ENCODE data around the gene RPL37. TPM values are rescaled to one million over a fixed set of nuclear protein-coding genes. Genes with fewer than 3 reads are reported as not detected.
"Not testable (repeated sequence)": the region's sequence is repeated elsewhere in the genome, so short reads cannot be mapped to it uniquely, and the experiment has no call there.

The RPL37 gene
- 1,013 TPM for total RNA-seq

DNA sequence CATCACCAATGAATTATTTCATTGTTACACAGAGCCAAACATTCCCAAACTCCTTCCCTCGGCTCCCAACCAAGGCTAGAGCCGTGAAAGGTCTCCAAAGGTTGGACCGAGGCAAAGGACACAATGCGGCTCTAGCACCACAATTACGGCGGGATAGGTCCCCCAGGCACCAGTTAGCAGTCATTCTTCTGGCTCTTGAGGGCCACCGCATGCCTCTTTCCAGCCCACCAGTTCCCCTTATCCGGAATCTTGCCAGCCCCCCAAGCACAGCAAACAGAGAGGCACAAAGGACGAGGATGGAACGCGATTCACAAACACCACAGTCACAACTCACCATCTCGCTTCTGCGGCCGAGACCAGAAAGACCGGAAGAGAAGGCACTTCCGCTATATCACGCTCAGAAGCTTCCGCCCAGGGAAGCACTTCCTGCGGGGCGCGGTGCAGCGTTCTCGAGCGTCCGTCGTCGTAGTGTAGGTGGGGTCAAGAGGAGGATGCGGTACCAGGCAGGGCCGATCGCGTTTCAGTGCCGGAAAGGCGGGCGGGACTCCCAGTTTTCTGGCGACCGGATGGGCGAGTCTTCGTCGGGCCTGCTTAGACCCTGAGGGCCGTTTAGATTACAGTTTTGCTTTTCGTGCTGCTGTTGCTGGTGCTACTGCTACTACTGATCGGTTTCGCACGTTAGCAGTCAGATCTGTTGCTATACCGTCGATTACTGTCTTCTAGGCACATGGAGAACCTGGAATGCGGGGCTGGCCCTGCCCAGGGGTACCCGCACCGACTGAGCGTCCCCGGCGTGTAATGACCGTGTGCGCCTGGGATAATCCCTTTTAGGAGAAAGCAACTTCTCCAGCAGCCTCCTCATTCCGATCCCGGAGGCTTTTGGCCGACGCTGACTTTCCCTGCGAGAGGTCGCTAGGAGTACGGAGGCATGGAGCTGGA, at the start of gene RPL37:
Gene RPL37 (minus strand): TSS at position 374 of the 939 bp plus-strand sequence. CDS start 37 bp downstream, at position 337.
- intact Hi-C loops (cut with DNase I): no loop called here
- ATAC-seq: peak; percentile 100
- DNase-seq (ENCODE audit: low spot score): peak; percentile 97

DNA sequence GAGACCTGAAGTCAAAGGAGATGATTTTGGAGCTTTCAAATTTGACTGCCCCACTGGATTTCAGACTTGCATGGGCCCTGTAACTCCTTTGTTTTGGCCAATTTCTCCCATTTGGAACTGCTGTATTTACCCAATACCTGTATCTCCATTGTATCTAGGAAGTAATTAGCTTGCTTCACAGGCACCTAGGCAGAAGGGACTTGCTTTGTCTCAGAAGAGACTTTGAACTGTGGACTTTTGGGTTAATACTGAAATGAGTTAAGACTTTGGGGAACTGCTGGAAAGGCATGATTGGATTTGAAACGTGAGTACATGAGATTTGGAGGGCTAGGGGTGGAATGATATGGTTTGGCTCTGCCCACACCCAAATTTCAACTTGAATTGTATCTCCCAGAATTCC, 48.0 kb upstream of the RPL37 start:
- DNase-seq (ENCODE audit: low spot score); ATAC-seq; intact Hi-C loops (cut with DNase I): not testable (repeated sequence)

DNA sequence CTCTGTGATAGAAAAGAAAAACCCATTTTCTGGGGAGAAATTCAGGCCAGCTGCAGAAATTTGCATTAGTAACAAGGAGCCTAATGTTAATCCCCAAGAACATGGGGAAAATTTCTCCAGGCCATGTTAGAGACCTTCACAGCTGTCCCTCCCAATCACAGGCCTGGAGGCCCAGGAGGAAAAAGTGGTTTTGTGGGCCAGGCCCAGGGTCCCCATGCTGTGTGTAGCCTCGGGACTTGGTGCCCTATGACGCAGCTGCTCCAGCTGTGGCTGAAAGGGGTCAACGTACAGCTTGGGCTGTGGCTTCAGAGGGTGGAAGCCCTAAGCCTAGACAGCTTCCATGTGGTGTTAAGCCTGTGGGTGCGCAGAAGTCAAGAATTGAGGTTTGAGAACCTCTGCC, 47.3 kb upstream of the RPL37 start:
- no peak for DNase-seq (ENCODE audit: low spot score)
- intact Hi-C loops (cut with DNase I): no loop called here

DNA sequence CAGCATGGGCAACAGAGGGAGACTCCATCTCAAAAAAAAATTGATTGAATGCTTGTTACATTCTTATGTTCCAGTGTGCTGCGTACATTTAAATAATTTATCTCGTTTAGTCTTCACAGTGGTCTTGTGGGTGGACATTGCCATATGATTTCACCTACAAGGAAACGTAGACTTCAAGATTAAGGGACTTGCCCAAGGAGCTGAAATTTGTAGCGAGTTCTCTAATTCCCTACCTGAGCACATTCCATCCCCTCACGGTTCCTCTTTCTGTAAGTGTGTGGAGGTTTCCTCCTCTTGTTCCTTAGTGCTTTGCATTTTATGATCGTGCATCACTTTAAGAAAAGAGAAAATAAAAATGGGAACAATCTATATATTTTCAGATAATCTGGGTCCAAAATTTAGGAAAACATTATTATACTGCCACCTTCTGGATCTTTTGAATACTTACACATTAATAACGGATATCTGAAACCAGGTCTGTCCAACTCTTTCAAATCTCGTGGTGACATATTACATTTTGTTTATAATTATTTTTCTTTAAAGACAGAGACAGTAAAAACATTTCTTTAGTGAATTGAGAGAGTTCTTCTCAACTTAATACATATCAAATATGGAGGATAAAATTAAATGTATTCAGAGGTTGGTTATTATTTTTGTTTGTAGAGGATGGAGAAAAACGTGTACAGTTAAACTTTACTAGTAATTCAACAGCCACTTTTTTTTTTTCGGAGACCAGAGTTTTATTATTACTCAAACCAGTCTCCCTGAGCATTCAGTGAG, 44.3 kb upstream of the RPL37 start:
- no peak for ATAC-seq
- DNase-seq (ENCODE audit: low spot score): no peak
- intact Hi-C loops (cut with DNase I): no loop called here

More for the DNA sequence above, 47.3 kb upstream of the RPL37 start:
- ATAC-seq: no peak

- DNase-seq (ENCODE audit: low spot score): no peak
- intact Hi-C loops (cut with DNase I): no loop called here
- no peak for ATAC-seq
Observed at GRCh38 chr5:40877371-40877988, 42.5 kb upstream of the RPL37 start.

GRCh38 chr5:40875958-40876357, 40.9 kb upstream of the RPL37 start:
- intact Hi-C loops (cut with DNase I): no loop called here
- ATAC-seq (no peak), DNase-seq (ENCODE audit: low spot score) (no peak)

DNA sequence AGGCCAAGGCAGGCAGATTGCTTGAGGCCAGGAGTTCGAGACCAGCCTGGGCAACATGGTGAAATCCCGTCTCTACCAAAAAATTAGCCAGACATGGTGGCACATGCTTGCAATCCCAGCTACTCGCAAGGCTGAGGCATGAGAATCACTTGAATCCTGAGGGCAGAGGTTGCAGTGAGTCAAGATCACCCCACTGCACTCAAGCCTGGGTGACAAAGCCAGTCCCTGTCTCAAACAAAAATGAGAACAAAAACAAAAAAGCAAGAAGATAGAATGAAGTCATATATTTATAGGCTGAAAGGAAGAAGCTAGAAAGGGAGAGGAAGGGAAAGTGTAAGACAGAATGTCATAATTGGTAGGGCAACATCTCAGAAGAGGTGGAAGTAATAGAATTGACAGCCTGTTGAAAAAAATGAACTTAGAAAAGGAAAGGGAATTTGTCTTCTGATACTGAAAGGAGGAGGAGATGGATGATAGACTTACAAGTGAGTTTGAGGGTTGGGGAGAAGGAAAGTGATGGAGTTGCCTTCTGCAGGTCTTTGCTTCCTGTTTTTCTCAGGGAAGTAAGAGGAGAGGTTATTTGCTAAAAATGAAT, 38.4 kb upstream of the RPL37 start:
- intact Hi-C loops (cut with DNase I): no loop called here
- ATAC-seq: no peak
- DNase-seq (ENCODE audit: low spot score): no peak

- intact Hi-C loops (cut with DNase I); DNase-seq (ENCODE audit: low spot score); ATAC-seq: not testable (repeated sequence)
Observed at GRCh38 chr5:40872253-40872652, 37.2 kb upstream of the RPL37 start.

- intact Hi-C loops (cut with DNase I): no loop called here
- ATAC-seq: no peak
- no peak for DNase-seq (ENCODE audit: low spot score)
Observed at GRCh38 chr5:40871177-40871576, 36.2 kb upstream of the RPL37 start.

- intact Hi-C loops (cut with DNase I): no loop called here
- DNase-seq (ENCODE audit: low spot score): no peak
- no peak for ATAC-seq
Observed at GRCh38 chr5:40869384-40869783, 34.4 kb upstream of the RPL37 start.

GRCh38 chr5:40866844-40867243, 31.8 kb upstream of the RPL37 start:
- ATAC-seq: no peak
- intact Hi-C loops (cut with DNase I): no loop called here
- DNase-seq (ENCODE audit: low spot score): no peak

DNA sequence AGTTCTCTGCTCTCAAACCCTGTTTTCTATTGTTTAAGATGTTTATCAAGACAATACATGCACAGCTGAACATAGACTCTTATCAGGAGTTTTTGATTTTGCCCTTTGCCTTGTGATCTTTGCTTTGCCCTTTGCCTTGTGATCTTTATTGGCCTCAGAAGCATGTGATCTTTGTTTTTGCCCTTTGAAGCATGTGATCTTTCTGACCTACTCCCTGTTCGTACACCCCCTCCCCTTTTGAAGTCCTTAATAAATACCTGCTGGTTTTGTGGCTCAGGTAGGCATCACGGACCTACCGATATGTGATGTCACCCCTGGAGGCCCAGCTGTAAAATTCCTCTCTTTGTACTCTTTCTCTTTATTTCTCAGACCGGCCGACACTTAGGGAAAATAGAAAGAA, 30.0 kb upstream of the RPL37 start:
- ATAC-seq; DNase-seq (ENCODE audit: low spot score); intact Hi-C loops (cut with DNase I): not testable (repeated sequence)

GRCh38 chr5:40860711-40861110, 25.7 kb upstream of the RPL37 start:
- no peak for ATAC-seq
- intact Hi-C loops (cut with DNase I): no loop called here
- no peak for DNase-seq (ENCODE audit: low spot score)

DNA sequence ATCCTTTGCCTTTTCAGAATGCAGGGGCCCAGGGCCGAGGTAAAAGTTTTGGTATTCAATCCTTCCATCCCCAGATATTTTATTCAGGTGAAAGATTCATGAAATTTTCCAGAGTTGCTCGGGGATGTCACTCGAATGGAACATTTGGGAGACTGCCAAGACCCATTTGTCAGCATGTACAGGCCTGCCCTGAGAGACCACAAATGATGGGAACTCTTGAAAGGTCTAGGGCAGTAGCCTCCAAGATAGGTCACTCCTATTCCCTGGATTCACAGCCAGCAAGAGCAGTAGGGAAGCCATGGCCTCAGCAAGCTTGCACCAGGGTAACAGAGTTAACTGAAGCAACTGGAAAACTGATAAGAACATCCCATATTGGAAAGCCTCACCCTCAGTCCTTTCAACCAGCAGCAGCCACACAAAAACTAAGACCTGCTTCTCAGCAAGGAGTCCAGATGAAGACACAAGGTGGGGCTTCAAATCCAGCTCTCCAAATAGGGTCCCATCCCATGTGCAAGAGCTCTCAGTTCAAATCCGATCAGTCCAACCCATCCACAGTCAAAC, 18.7 kb upstream of the RPL37 start:
- ATAC-seq (no peak), DNase-seq (ENCODE audit: low spot score) (no peak)
- intact Hi-C loops (cut with DNase I): no loop called here

- intact Hi-C loops (cut with DNase I): no loop called here
- no peak for ATAC-seq
- no peak for DNase-seq (ENCODE audit: low spot score)
Observed at GRCh38 chr5:40847525-40847924, 12.5 kb upstream of the RPL37 start.

DNA sequence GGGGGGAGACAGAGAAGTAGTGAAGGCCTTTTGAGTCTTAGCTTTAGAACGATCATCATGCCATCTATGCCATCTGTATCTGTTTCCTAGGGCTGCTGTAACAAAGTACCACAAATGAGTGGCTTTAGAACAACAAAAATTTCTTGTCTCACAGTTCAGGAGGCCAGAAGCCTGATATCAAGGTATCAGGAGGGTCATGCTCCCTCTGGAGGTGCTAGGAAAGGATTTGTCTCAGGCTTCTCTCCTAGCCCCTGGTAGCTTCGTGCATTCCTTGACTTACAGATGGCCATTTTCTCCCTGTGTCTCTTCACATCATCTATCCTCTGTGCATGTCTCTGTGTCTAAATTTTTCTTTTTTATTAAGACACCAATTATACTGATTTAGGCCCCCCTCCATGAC, 11.3 kb upstream of the RPL37 start:
- intact Hi-C loops (cut with DNase I): no loop called here
- no peak for DNase-seq (ENCODE audit: low spot score)
- no peak for ATAC-seq

- DNase-seq (ENCODE audit: low spot score) (no peak), ATAC-seq (no peak)
- intact Hi-C loops (cut with DNase I): no loop called here
Observed at GRCh38 chr5:40844565-40844964, 9.5 kb upstream of the RPL37 start.

GRCh38 chr5:40842351-40842750, 7.3 kb upstream of the RPL37 start:
- DNase-seq (ENCODE audit: low spot score) (no peak), ATAC-seq (no peak)
- intact Hi-C loops (cut with DNase I): no loop called here
